Fibroblast of lung (primary cell): Measurements from ENCODE around the gene OR2S2. TPM values are rescaled to one million over a fixed set of nuclear protein-coding genes. Genes with fewer than 3 reads are reported as not detected.

Experiments
- DNase-seq, 2 donors: peaks; one replicate each; pipeline versions ENCODE4 v3.0.0 to v3.0.0-alpha.2; 2010; ENCODE audit warnings: low read depth in 2 of 2
- H2AFZ ChIP-seq: 2 replicates; pipeline ENCODE4 v1.5.1; 2012; ENCODE audit warnings: low read length, control low read depth, inconsistent platforms
- H3K27ac ChIP-seq: 2 replicates; pipeline ENCODE4 v1.5.1; 2011; ENCODE audit warnings: low read length, control low read depth; ENCODE audit not compliant: insufficient read depth
- H3K27me3 ChIP-seq: 2 replicates; pipeline ENCODE4 v1.5.1; 2011; ENCODE audit warnings: mild to moderate bottlenecking, low read length; ENCODE audit not compliant: control insufficient read depth, insufficient read depth
- H3K36me3 ChIP-seq: 2 replicates; pipeline ENCODE4 v1.5.1; 2011; ENCODE audit warnings: low read length; ENCODE audit not compliant: control insufficient read depth, insufficient read depth
- H3K4me1 ChIP-seq: 2 replicates; pipeline ENCODE4 v1.5.1; 2011; ENCODE audit warnings: low read length; ENCODE audit not compliant: control insufficient read depth, insufficient read depth; ENCODE audit errors: extremely low read depth
- H3K4me2 ChIP-seq: 2 replicates; pipeline ENCODE4 v1.5.1; 2011; ENCODE audit warnings: low read length, control low read depth; ENCODE audit not compliant: insufficient read depth; ENCODE audit errors: extremely low read depth
- H3K4me3 ChIP-seq, 4 experiments: fragments of 200-600 bp in 1 of 4; sonication (generic) in 1 of 4; replicated peaks in 1 of 4; 2 replicates each; pipeline ENCODE4 v1.5.1; 2011 to 2016; ENCODE audit warnings: low read length in 4 of 4, low read depth in 3 of 4, mild to moderate bottlenecking in 3 of 4, control low read depth in 2 of 4, inconsistent platforms in 1 of 4, mixed read lengths in 1 of 4; ENCODE audit not compliant: insufficient read depth in 1 of 4; ENCODE audit errors: control extremely low read depth in 1 of 4
- H3K79me2 ChIP-seq: 2 replicates; pipeline ENCODE4 v1.5.1; 2012; ENCODE audit warnings: mild to moderate bottlenecking, low read length, inconsistent platforms; ENCODE audit not compliant: control insufficient read depth, insufficient read depth
- H3K9ac ChIP-seq: 2 replicates; pipeline ENCODE4 v1.5.1; 2011; ENCODE audit warnings: mild to moderate bottlenecking, low read length, control low read depth; ENCODE audit not compliant: insufficient read depth
- H3K9me3 ChIP-seq: 2 replicates; pipeline ENCODE4 v1.5.1; 2012; ENCODE audit warnings: low read depth, low read length; ENCODE audit not compliant: control insufficient read depth, insufficient read depth
- H4K20me1 ChIP-seq: 2 replicates; pipeline ENCODE4 v1.5.1; 2011; ENCODE audit warnings: low read length; ENCODE audit not compliant: control insufficient read depth, insufficient read depth; ENCODE audit errors: extremely low read depth
- CTCF ChIP-seq, 2 donors: IDR thresholded peaks in 1 of 2; conservative IDR thresholded peaks in 1 of 2; 1 replicate in 1 of 2; 2 replicates in 1 of 2; pipeline ENCODE4 v1.5.1; 2011 to 2012; ENCODE audit warnings: low read length in 2 of 2, control low read depth in 1 of 2, inconsistent platforms in 1 of 2, low read depth in 1 of 2, mild to moderate bottlenecking in 1 of 2
- EZH2 ChIP-seq: IDR thresholded peaks from 2 replicates; pipeline ENCODE4 v1.5.1; 2012; ENCODE audit warnings: low read length, control low read depth, mild to moderate bottlenecking; ENCODE audit errors: missing control alignments
- polyA plus RNA-seq, 2 donors: library from polyadenylated mRNA; depleted of rRNA in 1 of 2; stranded (reverse) in 1 of 2; unstranded in 1 of 2; fragments of >200 nt; gene quantifications; 2 replicates each; pipeline ENCODE4 v1.2.1, GENCODE V29; 2011 to 2012; ENCODE audit warnings: missing spikeins in 1 of 2
- total RNA-seq: library from RNA; depleted of rRNA; stranded (reverse); fragments of >200 nt; gene quantifications from 2 replicates; pipeline ENCODE4 v1.2.1, GENCODE V29; 2014

Gene OR2S2
- total and polyA plus RNA-seq, 2 donors (not counting 1 experiment from before 2014, with no cell fraction given), result 0.17 to 0.18 TPM

- Histone ChIP-seq H3K9ac (no peak overlapping the region), H3K4me3 (no peak overlapping the region), H3K4me1 (peaks cover 13% of the 10 kb centered on the region), H3K9me3 (no peaks in the 10 kb centered on the region), H3K27me3 (no peaks in the 10 kb centered on the region), H3K36me3 (no peaks in the 10 kb centered on the region), H3K4me2 (no peak overlapping the region), H3K27ac (no peak overlapping the region), H2AFZ (no peak overlapping the region), H3K79me2 (no peaks in the 10 kb centered on the region), H4K20me1 (no peaks in the 10 kb centered on the region)
- no peak for DNase-seq
- TF ChIP-seq EZH2, result no peak
- TF ChIP-seq CTCF (conservative IDR thresholded peaks at IDR 0.05 in 1 of 2, IDR thresholded peaks at IDR 0.05 in 1 of 2; ENCODE audit: low read depth in 1 of 2, low read length in 2 of 2), result no peak
Observed at GRCh38 chr9:35939679-35940250, 18.2 kb downstream of the OR2S2 start.

- H3K27ac ChIP-seq, result no peak overlapping the region
- TF ChIP-seq CTCF (conservative IDR thresholded peaks at IDR 0.05 in 1 of 2, IDR thresholded peaks at IDR 0.05 in 1 of 2; ENCODE audit: low read depth in 1 of 2, low read length in 2 of 2), result no peak
- no peak for TF ChIP-seq EZH2
- DNase-seq, result no peak
- no peak overlapping the region for H3K4me3 ChIP-seq
- H3K9ac ChIP-seq, result no peak overlapping the region
- no peaks in the 10 kb centered on the region for H3K79me2 ChIP-seq
- no peaks in the 10 kb centered on the region for H4K20me1 ChIP-seq
- H3K9me3 ChIP-seq, result no peaks in the 10 kb centered on the region
- peaks cover 13% of the 10 kb centered on the region for H3K4me1 ChIP-seq
- no peaks in the 10 kb centered on the region for H3K36me3 ChIP-seq
- no peak overlapping the region for H3K4me2 ChIP-seq
- no peak overlapping the region for H2AFZ ChIP-seq
- no peaks in the 10 kb centered on the region for H3K27me3 ChIP-seq
Observed at GRCh38 chr9:35938474-35939356, 19.2 kb downstream of the OR2S2 start.

- H3K4me2 ChIP-seq, result peak overlapping the region; percentile 33
- no peak for TF ChIP-seq CTCF (conservative IDR thresholded peaks at IDR 0.05 in 1 of 2, IDR thresholded peaks at IDR 0.05 in 1 of 2; ENCODE audit: low read depth in 1 of 2, low read length in 2 of 2)
- no peak for TF ChIP-seq EZH2
- no peak overlapping the region for H2AFZ ChIP-seq
Observed at GRCh38 chr9:35937227-35937626, 20.7 kb downstream of the OR2S2 start.

More at GRCh38 chr9:35937227-35937626, 20.7 kb downstream of the OR2S2 start:
- Histone ChIP-seq H3K27ac (no peak overlapping the region), H3K36me3 (no peaks in the 10 kb centered on the region), H3K79me2 (no peaks in the 10 kb centered on the region), H3K4me1 (peaks cover 13% of the 10 kb centered on the region), H4K20me1 (no peaks in the 10 kb centered on the region), H3K9me3 (no peaks in the 10 kb centered on the region), H3K9ac (no peak overlapping the region), H3K4me3 (no peak overlapping the region), H3K27me3 (no peaks in the 10 kb centered on the region)
- DNase-seq, result peak; percentile 28 to 77
